ENCODE data around the gene SPN. TPM values are rescaled to one million over a fixed set of nuclear protein-coding genes. Genes with fewer than 3 reads are reported as not detected.
"Not testable (repeated sequence)": the region's sequence is repeated elsewhere in the genome, so short reads cannot be mapped to it uniquely, and the experiment has no call there.

SPN gene
- polyA plus RNA-seq = 1 to 10 TPM in 1 of 3 donors, under 1 TPM in 2; 0.34 to 1.4 (median 0.59) TPM

- 47 to 77% (median 57%) methylated on average over 16 to 18 of the region's 18 CpGs for WGBS, 3 donors
- no peak within 1 kb of the TSS for H3K27ac ChIP-seq (ENCODE audit: low read depth, low read length)
These were observed at the start of gene SPN for GRCh38 chr16:29663016-29663806. SPN (plus strand) TSS chr16:29663247; CDS start chr16:29663729, 482 bp downstream.

DNA sequence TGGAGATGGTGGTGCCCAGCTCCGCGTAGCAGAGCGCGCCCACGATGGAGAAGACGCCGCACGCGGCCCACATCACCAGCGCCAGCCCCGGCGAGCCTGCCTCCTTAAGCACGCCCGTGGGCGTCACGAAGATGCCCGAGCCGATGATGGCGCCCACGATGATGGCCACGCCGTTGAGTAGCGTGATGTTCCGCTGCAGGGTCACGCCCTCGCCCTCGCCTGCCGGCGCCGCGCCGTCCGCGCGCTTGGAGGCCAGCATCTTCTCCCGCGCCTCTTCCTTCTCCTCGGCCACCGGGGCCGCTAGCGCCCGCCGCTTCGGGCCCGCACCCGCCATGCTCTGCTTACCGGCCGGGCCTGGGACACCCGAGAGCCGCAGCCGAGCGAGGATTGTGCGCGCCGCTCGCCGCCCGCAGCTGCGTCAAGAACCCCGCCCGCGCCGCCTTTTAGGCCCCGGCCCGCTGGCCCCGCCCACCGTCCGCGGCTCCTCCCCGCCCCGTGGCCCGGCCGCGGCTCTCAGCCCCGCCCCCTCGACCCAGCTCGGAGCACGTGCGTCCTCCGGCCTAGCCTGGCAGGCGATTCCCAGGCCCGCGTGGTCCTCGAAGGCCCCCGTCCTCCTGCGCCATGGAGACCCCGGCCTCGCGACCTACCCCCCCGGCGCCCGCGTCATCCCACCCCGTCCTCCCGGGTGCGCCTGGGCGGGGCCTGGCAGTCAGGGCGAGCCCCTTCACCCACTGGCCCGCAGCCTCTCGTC lies 49.6 kb upstream of the SPN start:
- not testable (repeated sequence) for H3K27ac ChIP-seq (ENCODE audit: low read depth, low read length)
- 2 to 3% (median 3%) methylated on average over 59 to 98 of the region's 100 CpGs for WGBS, 3 donors

GRCh38 chr16:29614691-29615314 lies 48.2 kb upstream of the SPN start:
- not testable (repeated sequence) for H3K27ac ChIP-seq (ENCODE audit: low read depth, low read length)
- 62 to 69% (median 67%) methylated on average over 19 to 22 of the region's 22 CpGs for WGBS, 3 donors

DNA sequence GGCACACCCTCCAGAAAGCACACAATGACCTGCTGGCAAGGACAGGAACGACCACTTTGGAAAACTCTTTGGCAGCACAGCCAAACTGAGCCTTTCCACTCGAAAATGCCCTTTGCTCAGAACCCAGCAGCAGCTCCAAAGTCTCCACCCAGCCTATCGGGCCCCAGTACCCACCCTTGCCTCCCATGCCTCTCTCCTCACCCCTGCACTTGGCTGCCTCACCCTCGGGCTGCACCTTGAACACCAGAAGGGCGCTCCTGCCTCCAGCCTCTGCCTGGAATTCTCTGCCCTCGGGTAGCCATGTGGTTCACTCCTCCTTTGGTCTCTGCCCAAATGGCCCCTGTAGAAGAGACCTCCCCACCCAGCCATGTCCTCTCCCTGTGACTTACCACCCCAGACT lies 46.9 kb upstream of the SPN start:
- not testable (repeated sequence) for H3K27ac ChIP-seq (ENCODE audit: low read depth, low read length)
- 61 to 92% (median 66%) methylated on average over 5 of the region's 6 CpGs for WGBS, 3 donors

GRCh38 chr16:29620591-29620990 lies 42.5 kb upstream of the SPN start:
- not testable (repeated sequence) for H3K27ac ChIP-seq (ENCODE audit: low read depth, low read length)
- 76 to 84% (median 83%) methylated on average over 5 to 6 of the region's 6 CpGs for WGBS, 3 donors

DNA sequence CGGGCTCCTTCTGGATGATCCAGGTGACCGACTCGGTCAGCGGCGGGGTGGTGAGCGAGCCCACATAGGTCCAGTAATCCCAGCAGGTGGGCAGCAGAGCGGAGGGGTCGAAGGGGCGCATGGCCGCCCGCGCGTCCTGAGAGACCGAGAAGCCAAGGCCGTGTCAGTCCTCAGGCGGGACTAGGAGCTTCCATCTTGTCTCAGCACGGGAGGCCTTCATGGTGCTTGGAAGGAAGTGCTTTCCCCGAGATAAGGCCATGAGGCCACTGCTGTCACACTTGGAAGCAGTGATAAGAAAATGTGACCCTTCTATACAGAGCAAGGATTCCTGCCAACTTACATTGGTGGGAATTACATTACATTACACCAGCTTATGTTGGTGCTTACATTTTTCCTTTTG lies 40.3 kb upstream of the SPN start:
- WGBS, 3 donors = 81 to 85% (median 84%) methylated on average over 12 of the region's 18 CpGs
- not testable (repeated sequence) for H3K27ac ChIP-seq (ENCODE audit: low read depth, low read length)

DNA sequence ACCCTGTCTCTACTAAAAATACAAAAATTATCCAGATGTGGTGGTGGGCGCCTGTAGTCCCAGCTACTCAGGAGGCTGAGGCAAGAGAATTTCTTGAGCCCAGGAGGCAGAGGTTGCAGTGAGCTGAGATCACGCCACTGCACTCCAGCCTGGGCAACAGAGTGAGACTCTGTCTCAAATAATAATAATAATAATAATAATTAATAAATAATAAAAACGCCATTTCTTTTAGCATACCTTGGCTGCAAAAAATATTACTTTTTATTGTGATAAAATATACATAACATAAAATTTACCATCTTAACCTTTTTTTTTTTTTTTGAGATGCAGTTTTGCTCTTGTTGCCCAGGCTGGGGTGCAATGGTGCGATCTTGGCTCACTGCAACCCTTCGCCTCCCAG lies 39.8 kb upstream of the SPN start:
- WGBS, 3 donors = 92 to 99% (median 97%) methylated on average over 4 to 5 of the region's 5 CpGs
- H3K27ac ChIP-seq (ENCODE audit: low read depth, low read length) = not testable (repeated sequence)

GRCh38 chr16:29625114-29625513 lies 37.9 kb upstream of the SPN start:
- not testable (repeated sequence) for H3K27ac ChIP-seq (ENCODE audit: low read depth, low read length)
- WGBS, 3 donors = 76 to 90% (median 77%) methylated on average over 3 to 4 of the region's 4 CpGs

- H3K27ac ChIP-seq (ENCODE audit: low read depth, low read length) = not testable (repeated sequence)
- 51 to 73% (median 64%) methylated on average over 14 of the region's 16 CpGs for WGBS, 3 donors
These were observed 36.2 kb upstream of the SPN start for GRCh38 chr16:29626778-29627331.

DNA sequence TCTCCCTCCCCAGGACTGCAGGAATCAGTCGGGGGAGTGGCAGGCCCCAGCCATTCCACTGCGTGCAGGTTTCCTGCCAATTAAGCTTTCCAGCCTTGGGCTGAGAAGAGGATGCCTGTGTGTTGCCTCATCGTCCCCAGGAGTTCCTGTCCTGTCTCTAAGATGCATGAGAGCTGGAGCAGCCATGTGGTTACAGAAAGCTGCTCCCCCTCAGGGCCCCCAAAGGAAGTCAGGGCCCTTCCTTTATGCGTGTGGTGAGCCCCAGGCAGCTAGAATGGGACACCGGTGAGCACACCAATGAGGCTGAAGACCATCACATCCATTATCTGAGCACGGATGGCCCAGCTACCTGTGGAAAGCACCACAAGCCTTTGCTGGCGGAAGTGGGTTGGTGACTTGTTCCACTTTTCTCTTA lies 35.4 kb upstream of the SPN start:
- WGBS, 3 donors = 10 to 44% (median 23%) methylated on average over 3 to 5 of the region's 7 CpGs
- not testable (repeated sequence) for H3K27ac ChIP-seq (ENCODE audit: low read depth, low read length)

DNA sequence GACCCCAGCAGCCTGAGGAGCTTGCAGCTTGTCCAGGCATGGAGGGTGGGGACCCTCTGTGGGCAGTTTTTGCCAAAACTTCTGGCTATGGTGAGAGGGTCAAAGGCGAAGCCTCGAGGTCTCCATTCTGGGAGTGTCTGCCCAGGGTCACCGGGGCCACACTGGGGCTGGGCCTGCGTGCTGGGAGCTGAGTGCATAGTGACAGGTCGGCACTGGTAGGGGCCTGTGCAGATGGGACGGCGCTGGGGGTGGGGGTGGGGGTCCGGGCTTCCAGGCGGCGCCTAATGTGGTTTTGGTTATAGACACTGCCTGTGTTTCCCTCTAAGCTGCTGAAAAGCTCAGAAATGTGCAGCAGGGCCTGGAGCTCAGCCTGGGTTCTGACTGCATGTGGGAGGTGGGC lies 34.3 kb upstream of the SPN start:
- H3K27ac ChIP-seq (ENCODE audit: low read depth, low read length) = not testable (repeated sequence)
- 56 to 71% methylated on average over 2 to 3 of the region's 10 CpGs; no CpG with 5 or more reads in 1 of the 3 donors for WGBS, 3 donors

- H3K27ac ChIP-seq (ENCODE audit: low read depth, low read length) = not testable (repeated sequence)
These were observed 33.7 kb upstream of the SPN start for GRCh38 chr16:29629318-29629717.

GRCh38 chr16:29631658-29632057 lies 31.4 kb upstream of the SPN start:
- 43 to 82% (median 70%) methylated on average over 16 to 20 of the region's 20 CpGs for WGBS, 3 donors
- H3K27ac ChIP-seq (ENCODE audit: low read depth, low read length) = not testable (repeated sequence)

More at GRCh38 chr16:29629318-29629717, 33.7 kb upstream of the SPN start:
- whole genome bisulfite sequencing, 3 donors = 74 to 77% (median 75%) methylated on average over 9 to 10 of the region's 10 CpGs

GRCh38 chr16:29635902-29636301 lies 27.1 kb upstream of the SPN start:
- not testable (repeated sequence) for H3K27ac ChIP-seq (ENCODE audit: low read depth, low read length)
- 78 to 83% (median 80%) methylated on average over 15 of the region's 16 CpGs for WGBS, 3 donors

GRCh38 chr16:29636368-29636767 lies 26.7 kb upstream of the SPN start:
- 9 to 20% (median 18%) methylated on average over 1 of the region's 5 CpGs for WGBS, 3 donors
- H3K27ac ChIP-seq (ENCODE audit: low read depth, low read length) = not testable (repeated sequence)

DNA sequence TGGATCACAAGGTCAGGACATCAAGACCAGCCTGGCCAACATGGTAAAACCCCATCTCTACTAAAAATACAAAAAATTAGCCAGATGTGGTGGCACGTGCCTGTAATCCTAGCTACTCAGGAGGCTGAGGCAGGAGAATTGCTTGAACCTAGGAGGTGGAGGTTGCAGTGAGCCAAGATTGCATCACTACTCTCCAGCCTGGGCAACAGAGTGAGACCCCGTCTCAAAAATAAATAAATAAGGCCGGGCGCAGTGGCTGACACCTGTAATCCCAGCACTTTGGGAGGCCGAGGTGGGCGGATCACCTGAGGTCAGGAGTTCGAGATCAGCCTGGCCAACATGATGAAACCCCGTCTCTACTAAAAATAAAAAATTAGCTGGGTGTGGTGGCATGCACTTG lies 24.3 kb upstream of the SPN start:
- H3K27ac ChIP-seq (ENCODE audit: low read depth, low read length) = not testable (repeated sequence)
- 92 to 93% (median 93%) methylated on average over 8 of the region's 8 CpGs for WGBS, 3 donors

- WGBS, 3 donors = 52 to 64% (median 61%) methylated on average over 3 of the region's 3 CpGs
- H3K27ac ChIP-seq (ENCODE audit: low read depth, low read length) = no peak overlapping the region
These were observed 21.5 kb upstream of the SPN start for GRCh38 chr16:29641561-29641960.

DNA sequence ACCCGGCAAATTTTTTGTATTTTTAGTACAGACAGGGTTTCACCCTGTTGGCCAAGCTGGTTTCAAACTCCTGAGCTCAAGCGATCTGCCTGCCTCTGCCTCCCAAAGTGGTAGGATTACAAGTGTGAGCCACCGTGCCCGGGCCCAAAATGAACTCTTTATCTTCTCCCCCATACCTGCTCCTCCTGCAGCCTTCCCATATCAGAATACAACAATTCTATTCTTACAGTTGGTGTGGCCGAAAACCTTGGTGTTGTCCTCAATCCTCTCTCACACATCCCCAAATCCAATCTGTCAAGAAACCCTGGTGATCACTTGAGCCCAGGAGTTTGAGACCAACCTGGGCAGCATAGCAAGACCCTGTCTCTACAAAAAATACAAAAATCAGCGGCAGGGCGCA lies 19.5 kb upstream of the SPN start:
- WGBS, 3 donors = 94 to 95% (median 95%) methylated on average over 7 of the region's 7 CpGs
- H3K27ac ChIP-seq (ENCODE audit: low read depth, low read length) = no peak overlapping the region

DNA sequence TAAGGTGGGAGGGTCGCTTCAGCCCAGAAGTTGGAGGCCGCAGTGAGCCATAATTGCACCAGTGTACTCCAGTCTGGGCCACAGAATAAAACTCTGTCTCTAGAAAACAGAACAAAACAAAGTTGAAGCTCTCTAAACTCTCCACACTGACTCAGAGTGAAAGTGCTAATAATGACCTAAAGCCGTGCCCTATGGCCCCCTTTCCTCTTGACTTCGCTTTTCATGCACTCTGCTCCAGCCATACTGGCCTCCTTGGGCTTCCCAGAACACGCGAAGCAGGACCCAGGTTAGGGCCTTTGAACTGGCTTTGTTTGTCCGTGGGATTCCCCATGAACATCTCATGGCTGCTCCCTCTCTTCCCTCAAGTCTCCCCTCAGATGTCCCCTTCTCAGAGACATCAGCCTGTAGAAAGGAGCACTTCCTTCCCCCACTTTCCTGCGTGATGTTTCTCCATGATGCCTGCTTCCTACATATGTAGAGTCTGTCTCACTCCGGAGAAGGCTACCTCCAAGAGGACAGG lies 18.6 kb upstream of the SPN start:
- no peak overlapping the region for H3K27ac ChIP-seq (ENCODE audit: low read depth, low read length)

More for the DNA sequence above, 18.6 kb upstream of the SPN start:
- 76 to 86% (median 80%) methylated on average over 9 of the region's 9 CpGs for WGBS, 3 donors
